ENCODE data around the gene CRMP1.

CRMP1 gene

GRCh38 chr4:5874811-5875449, 18.0 kb downstream of the CRMP1 start:
- no peak for DNase-seq (ENCODE audit: extremely low spot score)
- TF ChIP-seq, protein P1, sequence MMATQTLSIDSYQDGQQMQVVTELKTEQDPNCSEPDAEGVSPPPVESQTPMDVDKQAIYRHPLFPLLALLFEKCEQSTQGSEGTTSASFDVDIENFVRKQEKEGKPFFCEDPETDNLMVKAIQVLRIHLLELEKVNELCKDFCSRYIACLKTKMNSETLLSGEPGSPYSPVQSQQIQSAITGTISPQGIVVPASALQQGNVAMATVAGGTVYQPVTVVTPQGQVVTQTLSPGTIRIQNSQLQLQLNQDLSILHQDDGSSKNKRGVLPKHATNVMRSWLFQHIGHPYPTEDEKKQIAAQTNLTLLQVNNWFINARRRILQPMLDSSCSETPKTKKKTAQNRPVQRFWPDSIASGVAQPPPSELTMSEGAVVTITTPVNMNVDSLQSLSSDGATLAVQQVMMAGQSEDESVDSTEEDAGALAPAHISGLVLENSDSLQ (IDR thresholded peaks at IDR 0.05) = no peak
- TF ChIP-seq TARDBP (IDR thresholded peaks at IDR 0.05) (no peak), ARNT (IDR thresholded peaks at IDR 0.05) (no peak), L3MBTL2 (conservative IDR thresholded peaks at IDR 0.05) (no peak), SP1 (IDR thresholded peaks at IDR 0.05) (no peak), LEF1 (IDR thresholded peaks at IDR 0.05; ENCODE audit: borderline replicate concordance) (no peak), HDGF (IDR thresholded peaks at IDR 0.05; ENCODE audit: borderline replicate concordance) (no peak)
- POLR2A ChIA-PET = no interaction called here
- CTCF ChIA-PET = interaction anchor here (0.9 kb wide), 1 partner anchor 58 kb away, joined by 3 read pairs; no protein-coding TSS in a partner anchor

DNA sequence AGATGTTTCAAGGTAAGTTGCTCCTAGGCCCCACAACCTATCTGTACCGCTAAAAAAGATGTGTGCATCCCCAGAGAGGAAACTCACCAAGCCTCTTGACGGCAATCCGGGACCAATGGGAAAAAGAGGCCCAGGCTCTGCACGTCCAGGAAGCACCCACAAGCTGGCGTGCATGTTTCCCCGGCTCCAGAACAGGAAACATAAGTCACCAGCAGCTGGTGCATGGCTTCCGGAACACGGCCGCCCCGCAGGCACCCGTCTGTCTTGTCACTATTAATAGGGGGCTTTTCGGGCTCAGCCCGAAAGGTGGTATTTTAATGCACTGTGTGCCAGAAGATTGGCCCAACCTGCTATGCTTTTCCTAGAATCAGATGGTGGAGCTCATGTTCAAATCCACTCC, 22.2 kb downstream of the CRMP1 start:
- TF ChIP-seq L3MBTL2 (conservative IDR thresholded peaks at IDR 0.05) = no peak
- TF ChIP-seq ELF4 (IDR thresholded peaks at IDR 0.05) = no peak
- TF ChIP-seq ARNT (IDR thresholded peaks at IDR 0.05) = no peak
- no peak for TF ChIP-seq NFRKB (IDR thresholded peaks at IDR 0.05)
- TF ChIP-seq FOXM1 (IDR thresholded peaks at IDR 0.05; ENCODE audit: borderline replicate concordance) = no peak
- no peak for TF ChIP-seq HDGF (IDR thresholded peaks at IDR 0.05; ENCODE audit: borderline replicate concordance)
- TF ChIP-seq CTBP1 (IDR thresholded peaks at IDR 0.05; ENCODE audit: borderline replicate concordance) = no peak
- TF ChIP-seq BHLHE40 (IDR thresholded peaks at IDR 0.05; ENCODE audit: borderline replicate concordance) = no peak
- TF ChIP-seq, protein P1 (IDR thresholded peaks at IDR 0.05) = no peak
- no peak for TF ChIP-seq SUZ12 (IDR thresholded peaks at IDR 0.05)
- no peak for TF ChIP-seq SP1 (IDR thresholded peaks at IDR 0.05)
- no peak for TF ChIP-seq FOXA1 (IDR thresholded peaks at IDR 0.05)
- no peak for TF ChIP-seq TARDBP (IDR thresholded peaks at IDR 0.05)
- TF ChIP-seq ZNF384 (IDR thresholded peaks at IDR 0.05) = no peak
- CTCF ChIA-PET = no interaction called here
- no peak for DNase-seq (ENCODE audit: extremely low spot score)
- POLR2A ChIA-PET = no interaction called here

DNA sequence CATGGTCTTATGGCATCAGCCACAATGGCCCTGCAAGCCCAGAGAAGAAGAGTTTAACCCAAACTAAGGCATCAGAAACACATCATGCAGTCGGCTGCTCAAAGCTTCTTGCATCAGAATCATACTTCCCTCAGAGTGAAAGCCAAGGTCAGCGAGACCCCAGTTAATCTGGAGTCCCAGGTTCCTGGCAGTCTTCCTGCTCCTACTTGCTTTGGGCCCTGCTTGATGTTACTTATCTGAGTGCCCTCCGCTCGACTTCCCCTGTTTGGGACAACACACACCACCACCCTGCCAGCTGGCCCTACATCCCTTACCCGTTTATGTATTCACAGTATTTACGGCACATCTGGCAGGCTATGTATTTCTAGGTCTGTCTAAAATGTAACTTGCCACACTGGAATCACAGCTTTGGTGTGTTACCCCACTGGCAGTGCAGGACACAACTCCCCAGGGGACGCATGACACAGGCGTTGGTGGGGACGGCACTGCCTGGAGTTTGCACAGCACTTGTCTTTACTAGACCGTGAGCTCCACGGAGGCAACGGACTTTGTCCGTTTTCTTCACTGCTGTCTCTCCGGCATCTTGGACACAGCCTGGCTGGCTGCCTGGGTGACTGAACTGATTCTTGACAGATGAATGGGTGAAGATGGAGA, 22.8 kb downstream of the CRMP1 start:
- CTCF ChIA-PET = no interaction called here
- DNase-seq (ENCODE audit: extremely low spot score) = no peak
- POLR2A ChIA-PET = no interaction called here
- TF ChIP-seq L3MBTL2 (conservative IDR thresholded peaks at IDR 0.05) = no peak
- no peak for TF ChIP-seq SUZ12 (IDR thresholded peaks at IDR 0.05)
- TF ChIP-seq, protein P1 (IDR thresholded peaks at IDR 0.05) = no peak
- TF ChIP-seq FOXA1 (IDR thresholded peaks at IDR 0.05) = no peak
- TF ChIP-seq ARNT (IDR thresholded peaks at IDR 0.05) = no peak
- TF ChIP-seq SP1 (IDR thresholded peaks at IDR 0.05) = no peak
- TF ChIP-seq TARDBP (IDR thresholded peaks at IDR 0.05) = no peak
- TF ChIP-seq LEF1 (IDR thresholded peaks at IDR 0.05; ENCODE audit: borderline replicate concordance) = no peak
- no peak for TF ChIP-seq ZNF384 (IDR thresholded peaks at IDR 0.05)
- TF ChIP-seq FOXM1 (IDR thresholded peaks at IDR 0.05; ENCODE audit: borderline replicate concordance) = no peak
- TF ChIP-seq CTBP1 (IDR thresholded peaks at IDR 0.05; ENCODE audit: borderline replicate concordance) = no peak

DNA sequence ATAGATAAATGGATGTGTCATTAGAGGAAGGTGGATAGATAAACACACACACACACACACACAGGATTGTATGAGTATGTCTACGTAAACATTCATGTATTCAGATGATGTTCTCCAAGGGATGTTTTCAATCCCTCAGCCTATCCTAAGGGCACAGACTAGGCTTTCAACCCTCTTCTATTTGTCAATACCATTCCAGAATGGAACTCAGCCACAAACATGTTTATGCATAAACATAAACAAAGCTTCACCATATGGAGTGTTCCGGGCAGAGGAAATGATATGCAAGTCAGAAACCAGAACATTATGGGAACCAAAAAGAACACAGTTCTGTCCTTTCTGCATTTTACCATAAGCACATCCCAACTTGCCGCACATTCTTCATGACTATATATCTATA, 25.0 kb downstream of the CRMP1 start:
- TF ChIP-seq TARDBP (IDR thresholded peaks at IDR 0.05) = no peak
- no peak for TF ChIP-seq CTBP1 (IDR thresholded peaks at IDR 0.05; ENCODE audit: borderline replicate concordance)
- no peak for TF ChIP-seq SP1 (IDR thresholded peaks at IDR 0.05)
- no peak for TF ChIP-seq L3MBTL2 (conservative IDR thresholded peaks at IDR 0.05)
- DNase-seq (ENCODE audit: extremely low spot score) = no peak
- POLR2A ChIA-PET = no interaction called here
- CTCF ChIA-PET = no interaction called here

- POLR2A ChIA-PET = no interaction called here
- TF ChIP-seq FOXM1 (IDR thresholded peaks at IDR 0.05; ENCODE audit: borderline replicate concordance) (no peak), TARDBP (IDR thresholded peaks at IDR 0.05) (no peak), FOXK2 (IDR thresholded peaks at IDR 0.05) (no peak), LEF1 (IDR thresholded peaks at IDR 0.05; ENCODE audit: borderline replicate concordance) (no peak), L3MBTL2 (conservative IDR thresholded peaks at IDR 0.05) (no peak)
- TF ChIP-seq, protein P1 (IDR thresholded peaks at IDR 0.05) = no peak
- DNase-seq (ENCODE audit: extremely low spot score) = no peak
- CTCF ChIA-PET = no interaction called here
Observed at GRCh38 chr4:5866841-5867813, 25.8 kb downstream of the CRMP1 start.

All from HEK293T (cell line).